ENCODE data around the gene ST7. TPM values are rescaled to one million over a fixed set of nuclear protein-coding genes. Genes with fewer than 3 reads are reported as not detected.

The ST7 gene
- polyA plus RNA-seq, 3 donors: 12.4 to 17.4 (median 15.3) TPM

- 94 to 99% (median 98%) methylated on average over 2 of the region's 2 CpGs for WGBS, 3 donors
- H3K27ac ChIP-seq (ENCODE audit: low read depth, low read length): no peak overlapping the region
These were observed 230.4 kb downstream of the ST7 start for GRCh38 chr7:117183729-117184128.

GRCh38 chr7:117184367-117184766 is 231.1 kb downstream of the ST7 start:
- 89 to 92% (median 92%) methylated on average over 2 of the region's 2 CpGs for WGBS, 3 donors
- H3K27ac ChIP-seq (ENCODE audit: low read depth, low read length): no peak overlapping the region

DNA sequence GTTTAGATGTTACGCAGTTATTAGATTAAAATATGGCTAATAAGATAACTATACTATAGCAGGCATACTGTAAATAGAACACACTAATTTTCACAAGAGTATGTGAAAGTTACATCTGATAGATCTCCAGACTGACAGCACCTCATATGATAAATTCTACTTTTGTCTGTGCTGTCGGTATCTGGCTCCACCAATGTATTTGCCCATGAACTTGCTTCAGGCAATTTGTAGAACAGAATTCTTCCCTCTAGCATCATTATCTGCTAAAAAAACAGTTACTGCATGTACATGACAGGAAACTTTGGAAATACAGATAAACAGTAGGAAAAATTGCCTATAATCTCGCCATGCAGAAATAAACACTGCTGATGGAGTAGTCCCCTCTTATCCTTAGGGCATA is 231.8 kb downstream of the ST7 start:
- 94 to 98% (median 96%) methylated on average over 3 of the region's 3 CpGs for WGBS, 3 donors
- no peak overlapping the region for H3K27ac ChIP-seq (ENCODE audit: low read depth, low read length)

- H3K27ac ChIP-seq (ENCODE audit: low read depth, low read length): no peak overlapping the region
- 90 to 94% (median 91%) methylated on average over 7 of the region's 7 CpGs for WGBS, 3 donors
These were observed 233.1 kb downstream of the ST7 start for GRCh38 chr7:117186218-117187010.

DNA sequence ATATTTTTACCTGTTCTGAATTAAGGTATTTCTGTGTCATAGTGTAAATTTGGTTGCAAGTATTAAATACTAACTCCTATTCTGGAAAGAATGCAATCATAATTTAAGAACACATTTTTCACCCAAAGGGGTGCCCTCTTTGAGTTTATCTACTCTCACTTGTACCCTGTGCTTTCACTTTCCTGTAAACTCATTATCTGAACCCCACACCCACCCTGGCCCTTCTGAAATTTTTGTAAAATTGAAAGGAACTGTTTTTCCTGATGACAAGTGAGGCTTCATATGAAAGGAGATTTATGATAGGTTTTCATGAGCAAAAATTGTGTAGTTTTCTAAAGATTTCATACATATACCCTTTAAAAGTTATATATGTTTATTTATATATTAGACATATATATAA is 235.1 kb downstream of the ST7 start:
- H3K27ac ChIP-seq (ENCODE audit: low read depth, low read length): no peak overlapping the region

DNA sequence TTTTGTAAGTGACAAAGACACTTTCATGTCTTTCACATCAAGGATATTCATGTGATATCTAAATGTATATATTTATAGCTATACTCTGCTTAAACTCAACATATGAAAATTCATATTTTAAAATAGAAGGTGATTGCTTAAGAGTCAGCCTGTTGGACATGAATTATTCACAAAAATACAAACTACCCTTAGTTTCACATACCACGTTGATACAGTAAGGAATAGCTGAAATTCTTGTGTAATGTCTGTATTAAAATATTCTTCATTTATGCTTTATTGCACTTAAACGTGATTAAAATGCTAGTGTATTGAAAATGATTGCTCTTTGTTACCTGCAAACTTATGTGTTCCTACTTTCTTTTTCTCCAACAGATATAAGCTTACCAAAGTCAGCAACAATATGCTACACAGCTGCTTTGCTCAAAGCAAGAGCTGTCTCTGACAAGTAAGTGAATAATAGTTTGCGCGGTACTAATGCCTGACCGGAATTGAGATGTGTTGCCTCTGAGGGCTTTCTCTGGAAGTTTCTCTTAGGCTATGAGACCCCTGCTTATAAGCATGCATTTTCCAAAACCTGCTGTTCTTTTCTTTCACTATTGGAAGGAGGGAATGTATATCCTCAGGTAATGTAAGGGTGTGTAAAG is 235.8 kb downstream of the ST7 start:
- no peak overlapping the region for H3K27ac ChIP-seq (ENCODE audit: low read depth, low read length)
- WGBS, 3 donors: 87 to 90% (median 89%) methylated on average over 5 of the region's 5 CpGs

- H3K27ac ChIP-seq (ENCODE audit: low read depth, low read length): no peak overlapping the region
These were observed 236.8 kb downstream of the ST7 start for GRCh38 chr7:117190104-117190503.

GRCh38 chr7:117190746-117191435 is 237.6 kb downstream of the ST7 start:
- H3K27ac ChIP-seq (ENCODE audit: low read depth, low read length): no peak overlapping the region
- 93 to 94% (median 94%) methylated on average over 9 of the region's 9 CpGs for WGBS, 3 donors

More at GRCh38 chr7:117190104-117190503, 236.8 kb downstream of the ST7 start:
- WGBS, 3 donors: 94 to 99% (median 95%) methylated on average over 8 of the region's 8 CpGs

DNA sequence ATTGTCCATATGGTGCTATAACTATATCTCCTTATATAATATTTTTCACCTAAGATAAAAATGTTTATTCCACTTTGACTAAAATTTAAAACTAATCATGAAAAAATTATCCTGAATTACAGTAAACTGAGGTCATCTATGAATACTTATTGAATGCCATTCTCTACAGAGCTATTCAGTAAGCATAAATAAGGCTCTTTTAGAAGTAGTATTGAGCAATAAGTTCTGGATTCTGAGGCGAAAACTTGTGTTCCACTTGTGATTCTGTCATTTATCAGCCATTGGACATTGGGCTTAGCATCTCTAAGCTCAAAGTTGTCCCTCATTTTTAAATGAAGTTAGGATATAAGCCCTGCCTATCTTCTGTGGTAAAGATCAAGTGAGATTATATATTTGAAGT is 238.8 kb downstream of the ST7 start:
- WGBS, 3 donors: 89 to 95% (median 94%) methylated on average over 1 of the region's 1 CpG
- H3K27ac ChIP-seq (ENCODE audit: low read depth, low read length): no peak overlapping the region

- 89 to 94% (median 91%) methylated on average over 2 of the region's 2 CpGs for WGBS, 3 donors
- no peak overlapping the region for H3K27ac ChIP-seq (ENCODE audit: low read depth, low read length)
These were observed 240.3 kb downstream of the ST7 start for GRCh38 chr7:117193564-117193963.

- WGBS, 3 donors: 89 to 96% (median 91%) methylated on average over 2 of the region's 2 CpGs
- H3K27ac ChIP-seq (ENCODE audit: low read depth, low read length): no peak overlapping the region
These were observed 241.1 kb downstream of the ST7 start for GRCh38 chr7:117194445-117194844.

GRCh38 chr7:117195361-117196029 is 242.2 kb downstream of the ST7 start:
- 70 to 87% (median 81%) methylated on average over 4 of the region's 4 CpGs for WGBS, 3 donors

GRCh38 chr7:117200132-117200531 is 246.8 kb downstream of the ST7 start:
- H3K27ac ChIP-seq (ENCODE audit: low read depth, low read length): no peak overlapping the region
- 58 to 66% (median 64%) methylated on average over 2 of the region's 2 CpGs for WGBS, 3 donors

More at GRCh38 chr7:117195361-117196029, 242.2 kb downstream of the ST7 start:
- no peak overlapping the region for H3K27ac ChIP-seq (ENCODE audit: low read depth, low read length)

DNA sequence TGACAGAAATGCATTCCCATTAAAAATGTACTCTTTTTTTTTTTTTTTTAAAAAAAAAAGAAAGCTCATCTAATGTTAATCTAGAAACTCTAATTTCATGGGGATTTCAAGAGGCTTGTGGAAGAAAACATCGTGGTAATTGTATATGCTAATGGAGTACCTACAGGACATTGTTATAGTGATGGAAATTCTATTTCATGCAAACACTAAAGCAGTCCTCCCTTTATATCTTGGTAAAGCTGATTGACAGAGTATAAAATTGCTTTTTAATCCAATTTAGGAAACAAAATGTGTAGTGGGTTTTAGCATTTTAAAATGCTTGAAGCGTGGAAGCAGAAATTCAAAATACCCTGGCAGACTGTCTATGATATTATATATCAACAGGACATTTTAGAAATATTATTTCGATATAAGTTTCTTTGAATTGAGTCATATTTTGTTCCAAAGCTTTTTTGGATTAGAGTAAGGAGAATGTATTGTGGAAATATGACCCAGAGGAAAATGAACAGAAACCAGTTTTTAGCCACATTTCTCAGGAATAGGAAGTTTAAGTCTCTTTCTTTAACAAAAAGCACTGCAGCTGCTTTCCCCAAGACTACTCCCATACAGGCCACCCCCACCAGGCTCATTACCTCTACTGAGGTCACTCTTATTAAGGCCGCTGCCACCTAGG is 247.6 kb downstream of the ST7 start:
- 86 to 92% (median 90%) methylated on average over 4 of the region's 4 CpGs for WGBS, 3 donors
- no peak overlapping the region for H3K27ac ChIP-seq (ENCODE audit: low read depth, low read length)

DNA sequence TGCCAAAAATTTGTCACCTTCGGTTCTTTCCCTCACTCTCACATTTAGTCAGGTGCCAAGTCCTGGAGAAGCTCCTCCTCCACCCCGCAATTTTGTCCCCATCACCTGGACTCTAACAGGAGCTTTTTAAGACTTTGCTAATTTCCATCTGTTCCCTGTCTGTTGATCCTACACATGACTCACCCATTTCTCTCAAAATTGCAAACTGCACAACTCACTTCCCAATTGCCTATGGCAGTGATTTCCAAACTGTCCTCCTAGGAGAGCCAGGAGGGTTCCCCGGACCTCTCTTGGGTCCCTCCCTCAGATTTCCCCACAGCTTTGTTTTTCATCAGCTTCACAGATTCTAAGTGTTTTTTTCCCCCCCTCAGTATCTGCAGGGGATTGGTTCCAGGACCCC is 249.2 kb downstream of the ST7 start:
- no peak overlapping the region for H3K27ac ChIP-seq (ENCODE audit: low read depth, low read length)
- WGBS, 3 donors: 58 to 79% (median 74%) methylated on average over 3 of the region's 3 CpGs

DNA sequence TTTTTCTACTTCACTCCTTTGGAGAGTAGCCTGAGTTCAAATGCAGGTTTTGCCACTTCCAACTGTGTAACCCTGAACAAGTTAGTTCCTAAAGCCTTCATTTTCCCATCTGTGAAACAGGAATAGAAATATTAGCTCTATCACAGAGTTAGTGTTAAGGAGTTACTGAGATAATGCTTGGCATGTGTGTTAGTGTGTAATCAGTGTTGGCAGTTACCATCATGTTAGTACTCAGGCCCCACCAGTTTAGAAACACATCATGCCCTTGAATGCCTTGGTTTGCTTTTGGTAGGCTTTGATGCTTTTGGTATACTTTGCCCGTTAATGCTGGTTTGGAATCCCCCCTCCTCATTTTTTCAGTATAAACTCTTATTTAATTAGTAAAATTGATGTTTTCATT is 249.9 kb downstream of the ST7 start:
- WGBS, 3 donors: 90 to 100% (median 97%) methylated on average over 1 of the region's 1 CpG
- H3K27ac ChIP-seq (ENCODE audit: low read depth, low read length): no peak overlapping the region

DNA sequence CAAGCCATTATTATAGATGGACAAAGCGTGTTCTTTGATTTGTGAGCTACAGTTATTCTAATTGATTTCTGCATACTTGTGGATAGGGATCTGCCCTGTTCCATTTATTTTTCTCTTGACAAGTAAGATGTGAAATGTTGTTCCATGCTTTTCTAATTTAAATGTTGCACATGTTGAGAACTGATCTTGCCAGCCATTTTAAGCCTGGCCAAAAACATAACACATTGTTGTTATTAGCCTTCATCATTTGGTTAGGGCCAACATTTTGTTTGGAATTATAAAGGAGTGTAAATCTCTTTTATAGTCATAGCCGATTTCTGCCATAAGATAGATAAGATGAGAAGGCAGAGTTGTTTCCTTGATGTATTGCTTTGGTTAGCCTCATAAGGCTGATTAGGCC is 252.6 kb downstream of the ST7 start:
- no peak overlapping the region for H3K27ac ChIP-seq (ENCODE audit: low read depth, low read length)
- 77 to 92% (median 86%) methylated on average over 2 of the region's 2 CpGs for WGBS, 3 donors

DNA sequence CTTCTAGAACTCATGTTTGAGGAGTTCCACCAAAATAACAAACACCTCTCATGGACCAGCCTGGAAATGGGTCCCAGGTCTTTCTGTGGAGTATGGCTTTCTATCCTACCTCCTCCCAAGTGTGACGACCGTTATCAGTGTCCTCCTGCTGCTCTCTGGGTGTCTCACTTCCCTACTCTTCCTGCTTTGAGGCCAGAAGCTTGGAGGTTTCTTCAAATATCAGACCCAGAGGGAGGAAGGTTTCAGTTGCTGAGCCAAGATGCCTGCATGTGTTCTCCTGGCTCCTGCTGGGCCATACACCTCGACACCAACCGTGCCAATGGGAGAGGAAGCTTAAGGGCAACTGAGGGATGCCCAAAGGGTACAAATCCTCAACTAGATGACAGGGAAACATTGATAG is 255.0 kb downstream of the ST7 start:
- H3K27ac ChIP-seq (ENCODE audit: low read depth, low read length): no peak overlapping the region
- WGBS, 3 donors: 89 to 91% (median 90%) methylated on average over 4 of the region's 4 CpGs
